ENCODE measurements around the gene PRKAG3.
"Not testable (repeated sequence)": the region's sequence is repeated elsewhere in the genome, so short reads cannot be mapped to it uniquely, and the experiment has no call there.

PRKAG3 gene

DNA sequence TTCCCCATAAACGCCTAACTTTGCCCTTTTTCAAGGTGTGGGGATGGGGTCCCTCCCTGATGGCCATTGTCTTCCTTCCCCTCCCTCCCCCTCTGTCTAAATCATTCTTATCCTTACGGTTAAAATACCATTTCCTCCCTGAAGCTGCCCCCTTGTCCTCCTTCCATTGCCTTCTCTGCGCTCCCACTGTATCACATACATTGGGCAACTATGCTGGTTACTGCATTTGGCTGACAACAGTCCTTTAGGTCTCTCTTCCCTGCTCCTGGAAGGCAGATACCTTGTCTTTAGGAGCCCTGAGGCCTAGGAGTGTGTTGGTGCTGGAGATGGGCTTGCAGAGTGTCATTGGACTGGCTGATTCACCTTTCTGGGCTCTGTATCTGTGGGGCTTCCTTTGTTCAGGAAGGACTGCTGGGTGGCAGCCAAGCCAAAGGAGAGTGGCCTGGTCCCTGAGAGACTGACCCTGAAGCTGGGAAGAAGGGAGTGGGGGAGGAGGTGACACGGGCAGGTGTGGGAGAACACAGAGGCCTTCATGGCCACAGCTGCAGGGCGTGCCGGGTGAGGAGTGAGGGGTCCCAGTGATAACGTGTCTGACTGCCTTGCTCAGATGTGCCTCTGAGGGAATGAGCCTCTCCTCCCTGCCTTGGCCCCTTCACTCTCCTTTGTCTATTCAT is 30.2 kb upstream of the PRKAG3 start:
- DNase-seq, result no peak

DNA sequence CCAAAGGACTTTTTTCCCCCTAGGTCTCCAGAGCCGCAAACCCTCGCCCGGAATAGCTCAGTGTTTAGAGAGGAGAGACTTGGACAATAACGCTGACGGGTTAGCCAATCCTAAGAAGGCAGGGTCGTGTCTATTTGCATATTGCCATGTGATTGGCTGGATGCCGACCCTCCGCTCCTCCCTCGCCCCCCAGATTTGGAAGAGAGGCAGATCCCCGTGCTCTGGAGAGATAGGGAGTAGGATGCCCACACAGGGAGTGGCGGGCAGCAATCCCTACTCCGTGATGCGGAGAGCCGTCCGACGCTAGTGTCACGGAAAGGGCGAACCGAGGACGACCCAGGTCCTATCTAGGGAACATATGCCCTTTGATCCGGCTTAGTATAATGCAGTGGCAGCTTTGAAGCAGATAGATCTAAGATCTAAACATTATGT is 29.4 kb upstream of the PRKAG3 start:
- DNase-seq, result no peak

- DNase-seq, result no peak
These were observed 28.6 kb upstream of the PRKAG3 start for GRCh38 chr2:218859988-218860831.

DNA sequence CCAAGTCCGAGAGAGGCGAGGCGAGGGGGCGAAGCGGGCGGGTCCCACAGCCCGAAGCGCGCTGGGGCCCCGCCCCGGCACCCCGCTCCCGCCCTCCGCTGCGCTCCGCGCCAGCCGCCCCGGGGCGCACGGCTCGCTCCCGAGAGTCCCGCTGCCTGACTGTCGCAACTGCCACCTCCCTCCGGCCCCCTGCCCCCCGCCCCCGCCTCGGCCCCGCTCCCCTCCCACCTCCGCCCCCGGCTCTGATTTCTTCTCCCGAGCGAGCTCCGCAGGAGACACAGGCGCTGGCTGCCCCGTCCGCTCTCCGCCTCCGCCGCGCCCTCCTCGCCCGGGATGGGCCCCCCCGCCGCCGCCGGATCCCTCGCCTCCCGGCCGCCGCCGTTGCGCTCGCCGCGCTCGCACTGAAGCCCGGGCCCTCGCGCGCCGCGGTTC is 28.0 kb upstream of the PRKAG3 start, which contains the start of gene WNT6:
TSS of gene WNT6 (plus strand) at position 250 of the 432 bp plus-strand sequence. CDS start 233 bp downstream, outside the sequence.
- no peak for DNase-seq

DNA sequence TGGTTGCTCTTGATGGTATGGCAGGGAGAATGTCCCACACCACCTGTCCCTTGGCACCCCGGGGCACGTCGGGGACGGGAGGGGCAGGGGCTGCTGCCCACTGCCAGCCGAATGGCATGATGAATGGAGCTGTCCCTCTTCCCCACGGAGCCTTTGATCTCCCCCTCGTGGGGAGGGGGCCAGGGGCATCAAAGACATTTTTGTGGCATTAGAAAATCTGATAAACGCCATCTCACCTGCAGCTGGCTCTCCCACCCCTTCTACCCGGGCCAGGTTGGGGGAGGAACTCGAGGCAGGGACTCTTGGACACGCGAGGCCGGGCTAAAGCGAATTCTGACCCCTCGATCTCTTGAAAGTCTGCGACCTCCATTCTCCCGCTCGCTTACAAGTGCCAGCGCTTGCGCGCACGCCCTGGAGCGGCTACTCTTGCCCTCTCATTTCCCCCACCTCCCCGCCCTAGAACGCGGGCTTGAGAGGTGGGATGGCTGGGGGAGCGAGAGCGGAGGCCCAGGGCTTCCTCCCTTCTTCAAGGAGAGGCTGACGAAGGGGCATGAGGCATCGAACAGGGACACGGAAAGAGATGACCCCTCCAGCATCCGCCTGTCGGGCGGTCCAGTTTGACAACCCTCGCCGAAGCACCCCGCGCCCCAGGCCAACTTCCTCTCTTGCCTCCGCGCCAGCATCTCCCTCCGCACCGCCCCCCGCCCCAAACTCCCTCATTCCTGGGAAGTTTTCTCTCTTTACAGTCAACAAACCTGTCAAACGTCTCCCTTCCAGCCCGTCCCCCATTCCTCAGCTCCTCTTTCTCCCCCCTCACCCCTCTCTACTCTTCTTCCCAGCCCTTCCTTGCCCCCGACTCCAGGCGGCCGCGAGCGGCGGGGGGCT is 27.3 kb upstream of the PRKAG3 start:
- no peak for DNase-seq

GRCh38 chr2:218858138-218858445 is 26.5 kb upstream of the PRKAG3 start:
- DNase-seq, result no peak

GRCh38 chr2:218857371-218858137 is 26.0 kb upstream of the PRKAG3 start:
- no peak for DNase-seq

DNA sequence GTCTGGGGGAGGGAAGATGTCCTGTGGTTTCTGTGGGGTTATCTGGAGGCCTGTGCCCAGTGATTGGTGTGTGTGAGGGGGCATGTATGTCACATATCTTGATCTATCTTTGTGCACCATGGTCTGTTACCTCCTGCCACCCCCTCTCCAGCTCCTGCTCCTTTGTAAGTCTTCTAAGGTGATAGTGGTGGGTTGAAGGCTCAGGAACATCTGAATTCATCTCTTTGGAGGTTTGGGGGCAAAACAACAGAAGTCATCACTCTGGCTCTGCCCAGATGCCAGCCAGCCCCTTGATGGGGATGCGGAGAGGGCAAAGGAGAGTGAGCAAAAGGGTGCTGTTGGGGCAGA is 25.3 kb upstream of the PRKAG3 start:
- DNase-seq, result no peak

GRCh38 chr2:218856167-218856895 is 24.7 kb upstream of the PRKAG3 start:
- no peak for DNase-seq

DNA sequence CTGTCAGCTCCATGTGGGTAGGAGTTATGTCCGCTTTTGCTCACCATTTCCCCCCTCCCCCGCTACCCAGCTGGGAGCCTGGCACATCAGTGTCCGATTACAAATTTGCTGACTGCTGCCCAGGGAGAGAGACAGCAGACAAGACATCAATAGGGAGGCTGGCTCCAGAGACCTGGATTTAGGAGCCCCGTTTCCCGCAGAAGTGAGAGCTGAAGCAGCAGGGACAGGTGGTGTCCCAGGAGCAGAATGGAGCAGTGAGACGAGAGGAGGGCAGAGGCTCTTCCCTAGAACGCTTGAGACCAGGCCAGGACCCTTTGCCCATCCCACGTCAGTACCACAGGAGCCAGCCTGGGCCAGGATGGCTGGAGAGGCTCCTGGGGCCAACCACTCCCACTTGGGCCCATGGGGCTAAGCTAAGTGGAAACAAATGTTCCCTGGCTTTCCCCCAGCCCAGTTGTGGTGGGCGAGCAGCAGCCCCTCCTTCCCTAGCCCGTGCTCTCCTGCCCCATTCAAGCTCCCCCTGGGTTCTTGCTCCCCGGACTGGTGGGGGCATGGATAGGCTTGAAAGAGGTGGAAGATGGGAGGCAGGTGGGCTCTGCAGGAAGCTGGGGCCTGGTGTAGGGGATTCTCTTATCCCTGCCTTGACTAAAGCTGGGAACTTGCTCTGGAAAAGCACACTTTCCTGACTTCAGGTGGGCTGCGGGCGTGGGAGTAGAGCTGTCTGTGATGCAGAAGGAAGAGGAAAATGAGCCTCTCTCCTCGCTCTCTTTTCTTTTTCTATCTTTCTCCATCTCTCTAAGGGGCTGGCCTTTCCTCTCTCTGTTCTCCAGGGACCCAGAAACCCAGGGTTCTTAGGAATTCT is 23.9 kb upstream of the PRKAG3 start:
- DNase-seq, result no peak

GRCh38 chr2:218854860-218855259 is 23.3 kb upstream of the PRKAG3 start:
- no peak for DNase-seq

DNA sequence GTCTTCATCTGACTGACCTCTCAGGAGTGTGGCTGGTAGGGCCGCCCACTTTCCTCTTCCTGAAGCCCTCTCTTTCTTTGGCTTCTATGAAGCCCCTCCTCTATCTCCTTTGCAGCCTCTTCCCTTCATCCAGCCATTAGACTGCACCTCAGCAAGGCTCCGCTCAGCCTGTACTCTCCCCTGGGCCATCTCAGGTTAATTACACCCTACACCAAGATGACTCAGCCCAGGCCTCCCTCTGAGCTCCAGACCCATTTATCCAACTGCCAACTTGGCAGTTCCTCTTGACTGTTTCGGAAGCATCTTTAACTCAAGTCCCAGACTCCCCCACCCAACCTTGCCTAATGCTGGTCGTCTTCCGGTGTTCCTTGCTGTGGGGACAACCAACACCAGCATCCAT is 22.2 kb upstream of the PRKAG3 start:
- no peak for DNase-seq

GRCh38 chr2:218852911-218853667 is 21.5 kb upstream of the PRKAG3 start:
- DNase-seq, result no peak

- DNase-seq, result no peak
These were observed 19.7 kb upstream of the PRKAG3 start for GRCh38 chr2:218851286-218851685.

DNA sequence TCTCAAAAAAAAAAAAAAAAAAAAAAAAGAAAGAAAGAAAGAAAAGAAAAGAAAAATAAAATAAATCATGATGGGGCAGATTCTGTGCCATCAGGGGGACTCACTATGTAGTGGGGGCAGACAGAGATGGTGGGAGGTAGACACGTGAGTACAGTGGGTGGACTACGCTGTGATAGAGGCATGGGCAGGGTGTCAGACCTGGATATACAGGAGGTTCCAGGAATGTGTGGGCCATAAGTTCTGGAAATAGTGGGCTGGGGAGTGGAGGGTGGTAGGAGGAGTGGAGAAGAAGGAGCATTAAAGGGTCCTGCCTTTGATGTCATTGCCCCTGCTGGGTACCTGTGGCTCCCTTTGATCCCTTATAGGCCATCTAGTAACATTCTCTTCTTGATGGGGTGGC is 19.2 kb upstream of the PRKAG3 start:
- DNase-seq, result no peak

GRCh38 chr2:218849721-218850120 is 18.1 kb upstream of the PRKAG3 start:
- no peak for DNase-seq

GRCh38 chr2:218846963-218847362 is 15.4 kb upstream of the PRKAG3 start:
- not testable (repeated sequence) for DNase-seq

- not testable (repeated sequence) for DNase-seq
These were observed 12.7 kb upstream of the PRKAG3 start for GRCh38 chr2:218844334-218844733.

DNA sequence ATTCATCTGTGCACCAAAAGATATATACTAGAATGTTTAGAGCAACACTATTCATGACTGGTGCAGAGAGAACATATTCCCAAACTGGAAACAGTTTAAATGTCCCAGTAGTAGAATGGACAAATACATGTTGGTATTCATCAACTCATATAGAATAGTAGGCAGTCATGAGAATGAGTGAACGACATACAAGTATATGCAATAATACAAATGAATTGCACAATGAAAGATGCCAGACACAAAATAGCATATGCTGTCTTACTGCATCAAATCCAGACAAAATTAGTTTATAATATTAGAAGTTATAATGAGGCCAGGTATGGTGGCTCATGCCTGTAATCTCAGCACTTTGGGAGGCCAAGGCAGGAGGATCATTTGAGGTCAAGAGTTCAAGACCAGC is 8.3 kb upstream of the PRKAG3 start:
- no peak for DNase-seq

- no peak for DNase-seq
These were observed 7.8 kb upstream of the PRKAG3 start for GRCh38 chr2:218839430-218839829.
